Measurements from ENCODE around the gene TIMM29. TPM values are rescaled to one million over a fixed set of nuclear protein-coding genes. Genes with fewer than 3 reads are reported as not detected.

The TIMM29 gene
- total RNA-seq, 1 donor: 31.8 TPM

GRCh38 chr19:10907925-10908324, 20.7 kb upstream of the TIMM29 start:
- no peaks in the 10 kb centered on the region for H3K4me1 ChIP-seq (ENCODE audit: insufficient read depth, low read length)
- H4K20me1 ChIP-seq (ENCODE audit: insufficient read depth, low read length): peaks cover 12% of the 10 kb centered on the region
- H3K27me3 ChIP-seq (ENCODE audit: insufficient read depth, low read length): no peaks in the 10 kb centered on the region
- H3K79me2 ChIP-seq (ENCODE audit: insufficient read depth, low read length): peaks cover 22% of the 10 kb centered on the region
- H2AFZ ChIP-seq (ENCODE audit: low read length): no peak overlapping the region
- peaks cover 22% of the 10 kb centered on the region for H3K36me3 ChIP-seq (ENCODE audit: insufficient read depth, low read length)
- no peak overlapping the region for H3K4me2 ChIP-seq (ENCODE audit: insufficient read depth, low read length)
- no peak overlapping the region for H3K27ac ChIP-seq (ENCODE audit: low read depth, low read length)
- no peak overlapping the region for H3K4me3 ChIP-seq (ENCODE audit: insufficient read depth, low read length)
- no peak for TF ChIP-seq CTCF (IDR thresholded peaks at IDR 0.05; ENCODE audit: extremely low read depth, low read depth, low read length)
- H3K9me3 ChIP-seq (ENCODE audit: low read depth, low read length): no peaks in the 10 kb centered on the region
- peak; percentile 44 for DNase-seq (ENCODE audit: insufficient read length, low spot score, missing footprints)

- Histone ChIP-seq H4K20me1 (ENCODE audit: insufficient read depth, low read length) (peaks cover 9% of the 10 kb centered on the region), H3K27me3 (ENCODE audit: insufficient read depth, low read length) (no peaks in the 10 kb centered on the region), H3K79me2 (ENCODE audit: insufficient read depth, low read length) (peaks cover 19% of the 10 kb centered on the region), H3K9me3 (ENCODE audit: low read depth, low read length) (no peaks in the 10 kb centered on the region), H2AFZ (ENCODE audit: low read length) (no peak overlapping the region), H3K4me2 (ENCODE audit: insufficient read depth, low read length) (no peak overlapping the region), H3K36me3 (ENCODE audit: insufficient read depth, low read length) (peaks cover 22% of the 10 kb centered on the region), H3K27ac (ENCODE audit: low read depth, low read length) (no peak overlapping the region), H3K4me3 (ENCODE audit: insufficient read depth, low read length) (no peak overlapping the region), H3K4me1 (ENCODE audit: insufficient read depth, low read length) (no peaks in the 10 kb centered on the region)
- no peak for TF ChIP-seq CTCF (IDR thresholded peaks at IDR 0.05; ENCODE audit: extremely low read depth, low read depth, low read length)
- peak; percentile 26 for DNase-seq (ENCODE audit: insufficient read length, low spot score, missing footprints)
These were observed 20.1 kb upstream of the TIMM29 start for GRCh38 chr19:10908380-10908960.

- DNase-seq (ENCODE audit: insufficient read length, low spot score, missing footprints): peak; percentile 44
- no peak for TF ChIP-seq CTCF (IDR thresholded peaks at IDR 0.05; ENCODE audit: extremely low read depth, low read depth, low read length)
- Histone ChIP-seq H3K4me3 (ENCODE audit: insufficient read depth, low read length) (no peak overlapping the region), H2AFZ (ENCODE audit: low read length) (no peak overlapping the region), H3K9me3 (ENCODE audit: low read depth, low read length) (no peaks in the 10 kb centered on the region), H3K27me3 (ENCODE audit: insufficient read depth, low read length) (no peaks in the 10 kb centered on the region), H3K27ac (ENCODE audit: low read depth, low read length) (no peak overlapping the region), H3K4me2 (ENCODE audit: insufficient read depth, low read length) (no peak overlapping the region), H3K4me1 (ENCODE audit: insufficient read depth, low read length) (peaks cover 11% of the 10 kb centered on the region), H3K79me2 (ENCODE audit: insufficient read depth, low read length) (no peaks in the 10 kb centered on the region), H4K20me1 (ENCODE audit: insufficient read depth, low read length) (peaks cover 10% of the 10 kb centered on the region), H3K36me3 (ENCODE audit: insufficient read depth, low read length) (peaks cover 33% of the 10 kb centered on the region)
These were observed 16.8 kb upstream of the TIMM29 start for GRCh38 chr19:10911579-10912363.

- Histone ChIP-seq H2AFZ (ENCODE audit: low read length) (no peak overlapping the region), H4K20me1 (ENCODE audit: insufficient read depth, low read length) (peaks cover 10% of the 10 kb centered on the region), H3K4me1 (ENCODE audit: insufficient read depth, low read length) (peaks cover 11% of the 10 kb centered on the region), H3K4me2 (ENCODE audit: insufficient read depth, low read length) (no peak overlapping the region), H3K9me3 (ENCODE audit: low read depth, low read length) (no peaks in the 10 kb centered on the region), H3K27ac (ENCODE audit: low read depth, low read length) (no peak overlapping the region), H3K79me2 (ENCODE audit: insufficient read depth, low read length) (no peaks in the 10 kb centered on the region), H3K36me3 (ENCODE audit: insufficient read depth, low read length) (peaks cover 33% of the 10 kb centered on the region), H3K4me3 (ENCODE audit: insufficient read depth, low read length) (no peak overlapping the region), H3K27me3 (ENCODE audit: insufficient read depth, low read length) (no peaks in the 10 kb centered on the region)
- DNase-seq (ENCODE audit: insufficient read length, low spot score, missing footprints): peak; percentile 54
- TF ChIP-seq CTCF (IDR thresholded peaks at IDR 0.05; ENCODE audit: extremely low read depth, low read depth, low read length): no peak
These were observed 16.0 kb upstream of the TIMM29 start for GRCh38 chr19:10912619-10913018.
